Measurements from ENCODE around the gene PIGH.

Gene PIGH

DNA sequence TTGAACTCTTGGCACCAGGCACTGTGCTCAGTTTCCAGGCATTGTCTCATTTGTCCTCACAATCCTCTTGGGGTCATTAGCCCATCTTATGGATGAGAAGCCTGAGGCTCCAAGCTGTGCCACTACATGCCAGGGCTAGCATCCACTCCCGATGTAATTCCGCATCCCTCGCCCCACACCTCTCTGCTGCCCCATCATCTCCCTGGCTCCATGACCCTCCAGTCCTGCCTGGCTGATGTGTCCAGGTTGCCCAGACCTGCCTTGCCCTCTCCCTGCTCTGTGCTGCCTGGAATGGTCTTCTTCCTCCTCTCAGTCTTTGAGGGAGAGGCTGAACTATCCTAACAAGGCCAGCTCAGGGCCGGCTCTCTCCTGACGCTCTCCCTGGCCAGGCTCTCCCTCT, 27.5 kb downstream of the PIGH start (continued):
- TF ChIP-seq TSHZ2 (CRISPR knock-in tag; IDR thresholded peaks at IDR 0.05) = no peak
- TF ChIP-seq ZNF70 (CRISPR knock-in tag; IDR thresholded peaks at IDR 0.05) = no peak
- no peak for TF ChIP-seq GLIS3 (CRISPR knock-in tag; IDR thresholded peaks at IDR 0.05)

DNA sequence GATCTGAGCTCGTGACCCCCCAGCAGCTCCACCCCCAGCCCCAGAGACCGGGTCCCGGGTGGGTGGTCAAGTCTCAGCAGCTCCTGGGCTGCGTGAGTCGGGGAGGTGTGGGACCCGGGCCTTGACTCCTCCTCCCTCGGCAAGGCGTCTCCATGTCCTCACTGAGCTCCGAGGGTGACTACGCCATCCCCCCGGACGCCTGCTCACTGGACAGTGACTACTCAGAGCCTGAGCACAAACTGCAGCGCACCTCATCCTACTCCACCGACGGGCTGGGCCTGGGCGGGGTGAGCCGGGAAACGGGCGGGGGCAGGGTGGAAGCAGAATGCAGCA, 28.1 kb downstream of the PIGH start:
- ATAC-seq = no peak
- TF ChIP-seq CSDC2 (CRISPR knock-in tag; IDR thresholded peaks at IDR 0.05) = no peak

DNA sequence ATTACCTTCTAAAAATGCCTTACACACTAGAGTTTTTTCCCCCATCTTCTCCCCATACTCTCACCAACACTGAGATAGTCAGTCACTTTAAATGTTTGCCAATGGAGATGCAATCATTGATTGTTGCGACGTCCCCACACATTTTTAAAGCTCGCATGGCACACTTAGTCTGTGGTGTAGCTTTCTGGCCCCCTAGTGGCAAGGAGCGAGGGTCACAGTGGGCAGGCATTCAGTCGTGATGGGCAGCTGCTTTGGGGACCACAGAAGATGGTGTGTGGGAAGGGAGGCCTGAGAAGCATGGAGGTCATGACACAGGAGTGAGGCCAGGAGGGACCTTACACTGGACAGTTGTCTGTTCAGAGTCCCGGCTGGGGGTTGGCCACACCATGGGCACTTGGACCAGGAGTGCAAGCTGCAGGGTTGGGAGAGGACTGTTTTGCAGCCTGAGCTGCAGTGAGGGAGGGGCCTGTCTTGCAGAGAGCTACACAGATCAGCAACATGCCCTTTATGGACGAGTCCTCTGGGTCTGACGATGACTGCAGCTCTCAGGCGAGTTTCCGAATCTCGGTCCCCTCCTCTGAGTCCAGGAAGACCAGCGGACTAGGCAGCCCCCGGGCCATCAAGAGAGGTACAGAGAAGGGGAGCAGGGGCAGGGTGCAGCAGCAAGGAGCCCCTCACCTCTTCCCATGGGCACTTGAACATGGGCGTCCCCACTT, 28.6 kb downstream of the PIGH start:
- peak; percentile 99 for ATAC-seq
- no peak for TF ChIP-seq ZNF565 (CRISPR knock-in tag; conservative IDR thresholded peaks at IDR 0.05; ENCODE audit: low read depth)
- TF ChIP-seq TSHZ2 (CRISPR knock-in tag; IDR thresholded peaks at IDR 0.05) = no peak
- no peak for TF ChIP-seq TOX (CRISPR knock-in tag; IDR thresholded peaks at IDR 0.05; ENCODE audit: borderline replicate concordance)
- no peak for TF ChIP-seq ESRRG (CRISPR knock-in tag; IDR thresholded peaks at IDR 0.05)
- no peak for TF ChIP-seq RARB (CRISPR knock-in tag; IDR thresholded peaks at IDR 0.05)
- TF ChIP-seq CSDC2 (CRISPR knock-in tag; IDR thresholded peaks at IDR 0.05) = no peak
- no peak for TF ChIP-seq ZNF8 (CRISPR knock-in tag; IDR thresholded peaks at IDR 0.05)
- no peak for TF ChIP-seq ZNF70 (CRISPR knock-in tag; IDR thresholded peaks at IDR 0.05)
- TF ChIP-seq, protein P1, sequence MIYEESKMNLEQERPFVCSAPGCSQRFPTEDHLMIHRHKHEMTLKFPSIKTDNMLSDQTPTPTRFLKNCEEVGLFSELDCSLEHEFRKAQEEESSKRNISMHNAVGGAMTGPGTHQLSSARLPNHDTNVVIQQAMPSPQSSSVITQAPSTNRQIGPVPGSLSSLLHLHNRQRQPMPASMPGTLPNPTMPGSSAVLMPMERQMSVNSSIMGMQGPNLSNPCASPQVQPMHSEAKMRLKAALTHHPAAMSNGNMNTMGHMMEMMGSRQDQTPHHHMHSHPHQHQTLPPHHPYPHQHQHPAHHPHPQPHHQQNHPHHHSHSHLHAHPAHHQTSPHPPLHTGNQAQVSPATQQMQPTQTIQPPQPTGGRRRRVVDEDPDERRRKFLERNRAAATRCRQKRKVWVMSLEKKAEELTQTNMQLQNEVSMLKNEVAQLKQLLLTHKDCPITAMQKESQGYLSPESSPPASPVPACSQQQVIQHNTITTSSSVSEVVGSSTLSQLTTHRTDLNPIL (CRISPR knock-in tag; IDR thresholded peaks at IDR 0.05; ENCODE audit: low read depth) = no peak
- TF ChIP-seq ARNTL (CRISPR knock-in tag; IDR thresholded peaks at IDR 0.05; ENCODE audit: borderline replicate concordance, low read depth) = no peak
- no peak for TF ChIP-seq ZC3H10 (CRISPR knock-in tag; IDR thresholded peaks at IDR 0.05)
- TF ChIP-seq, protein P2, sequence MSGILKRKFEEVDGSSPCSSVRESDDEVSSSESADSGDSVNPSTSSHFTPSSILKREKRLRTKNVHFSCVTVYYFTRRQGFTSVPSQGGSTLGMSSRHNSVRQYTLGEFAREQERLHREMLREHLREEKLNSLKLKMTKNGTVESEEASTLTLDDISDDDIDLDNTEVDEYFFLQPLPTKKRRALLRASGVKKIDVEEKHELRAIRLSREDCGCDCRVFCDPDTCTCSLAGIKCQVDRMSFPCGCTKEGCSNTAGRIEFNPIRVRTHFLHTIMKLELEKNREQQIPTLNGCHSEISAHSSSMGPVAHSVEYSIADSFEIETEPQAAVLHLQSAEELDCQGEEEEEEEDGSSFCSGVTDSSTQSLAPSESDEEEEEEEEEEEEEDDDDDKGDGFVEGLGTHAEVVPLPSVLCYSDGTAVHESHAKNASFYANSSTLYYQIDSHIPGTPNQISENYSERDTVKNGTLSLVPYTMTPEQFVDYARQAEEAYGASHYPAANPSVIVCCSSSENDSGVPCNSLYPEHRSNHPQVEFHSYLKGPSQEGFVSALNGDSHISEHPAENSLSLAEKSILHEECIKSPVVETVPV (CRISPR knock-in tag; IDR thresholded peaks at IDR 0.05) = no peak
- TF ChIP-seq, protein P3, sequence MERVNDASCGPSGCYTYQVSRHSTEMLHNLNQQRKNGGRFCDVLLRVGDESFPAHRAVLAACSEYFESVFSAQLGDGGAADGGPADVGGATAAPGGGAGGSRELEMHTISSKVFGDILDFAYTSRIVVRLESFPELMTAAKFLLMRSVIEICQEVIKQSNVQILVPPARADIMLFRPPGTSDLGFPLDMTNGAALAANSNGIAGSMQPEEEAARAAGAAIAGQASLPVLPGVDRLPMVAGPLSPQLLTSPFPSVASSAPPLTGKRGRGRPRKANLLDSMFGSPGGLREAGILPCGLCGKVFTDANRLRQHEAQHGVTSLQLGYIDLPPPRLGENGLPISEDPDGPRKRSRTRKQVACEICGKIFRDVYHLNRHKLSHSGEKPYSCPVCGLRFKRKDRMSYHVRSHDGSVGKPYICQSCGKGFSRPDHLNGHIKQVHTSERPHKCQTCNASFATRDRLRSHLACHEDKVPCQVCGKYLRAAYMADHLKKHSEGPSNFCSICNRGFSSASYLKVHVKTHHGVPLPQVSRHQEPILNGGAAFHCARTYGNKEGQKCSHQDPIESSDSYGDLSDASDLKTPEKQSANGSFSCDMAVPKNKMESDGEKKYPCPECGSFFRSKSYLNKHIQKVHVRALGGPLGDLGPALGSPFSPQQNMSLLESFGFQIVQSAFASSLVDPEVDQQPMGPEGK (CRISPR knock-in tag; IDR thresholded peaks at IDR 0.05; ENCODE audit: borderline replicate concordance) = no peak
- TF ChIP-seq OSR1 (CRISPR knock-in tag; IDR thresholded peaks at IDR 0.05) = no peak
- TF ChIP-seq GLIS3 (CRISPR knock-in tag; IDR thresholded peaks at IDR 0.05) = no peak

DNA sequence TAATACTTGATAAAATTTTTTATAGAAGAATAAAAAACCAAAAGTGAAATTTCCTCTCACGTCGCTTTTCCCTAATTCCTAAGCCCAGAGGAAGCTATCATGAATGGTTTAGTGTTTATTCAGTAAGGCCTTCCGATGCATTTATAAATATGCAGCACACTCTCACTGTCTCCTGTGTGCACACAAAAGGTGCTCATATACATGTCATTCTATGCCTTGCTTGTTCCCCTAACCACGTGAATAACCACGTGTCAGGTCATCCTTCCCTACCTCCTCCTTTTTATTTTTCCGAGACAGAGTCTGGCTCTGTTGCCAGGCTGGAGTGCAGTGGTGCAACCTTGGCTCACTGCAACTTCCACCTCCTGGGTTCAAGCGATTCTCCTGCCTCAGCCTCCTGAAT, 29.6 kb downstream of the PIGH start:
- ATAC-seq = no peak
- no peak for TF ChIP-seq RARB (CRISPR knock-in tag; IDR thresholded peaks at IDR 0.05)
- TF ChIP-seq, protein P4, sequence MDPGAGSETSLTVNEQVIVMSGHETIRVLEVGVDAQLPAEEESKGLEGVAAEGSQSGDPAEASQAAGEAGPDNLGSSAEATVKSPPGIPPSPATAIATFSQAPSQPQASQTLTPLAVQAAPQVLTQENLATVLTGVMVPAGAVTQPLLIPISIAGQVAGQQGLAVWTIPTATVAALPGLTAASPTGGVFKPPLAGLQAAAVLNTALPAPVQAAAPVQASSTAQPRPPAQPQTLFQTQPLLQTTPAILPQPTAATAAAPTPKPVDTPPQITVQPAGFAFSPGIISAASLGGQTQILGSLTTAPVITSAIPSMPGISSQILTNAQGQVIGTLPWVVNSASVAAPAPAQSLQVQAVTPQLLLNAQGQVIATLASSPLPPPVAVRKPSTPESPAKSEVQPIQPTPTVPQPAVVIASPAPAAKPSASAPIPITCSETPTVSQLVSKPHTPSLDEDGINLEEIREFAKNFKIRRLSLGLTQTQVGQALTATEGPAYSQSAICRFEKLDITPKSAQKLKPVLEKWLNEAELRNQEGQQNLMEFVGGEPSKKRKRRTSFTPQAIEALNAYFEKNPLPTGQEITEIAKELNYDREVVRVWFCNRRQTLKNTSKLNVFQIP (CRISPR knock-in tag; IDR thresholded peaks at IDR 0.05; ENCODE audit: borderline replicate concordance, low read depth) = no peak
- TF ChIP-seq, protein P1 (CRISPR knock-in tag; IDR thresholded peaks at IDR 0.05; ENCODE audit: low read depth) = no peak
- TF ChIP-seq, protein P3 (CRISPR knock-in tag; IDR thresholded peaks at IDR 0.05; ENCODE audit: borderline replicate concordance) = no peak
- no peak for TF ChIP-seq ZFP3 (CRISPR knock-in tag; IDR thresholded peaks at IDR 0.05)
- no peak for TF ChIP-seq BACH2 (CRISPR knock-in tag; IDR thresholded peaks at IDR 0.05; ENCODE audit: borderline replicate concordance)

Measured in SK-N-SH treated with all-trans-retinoic acid at 6 μM for 48 hours (cell line).